Lower lobe of right lung (tissue), 2 donors: ENCODE results near the gene DCAF5. TPM values are rescaled to one million over a fixed set of nuclear protein-coding genes. Genes with fewer than 3 reads are reported as not detected.

Experiments used
- ATAC-seq, 2 donors: fragments of 200-7000 bp; cut with Tn5 transposase; one replicate each; pipeline ENCODE4 v1.9.1; 2020 to 2022; ENCODE audit warnings: mild to moderate bottlenecking in 2 of 2, moderate library complexity in 2 of 2
- DNase-seq: peaks from one replicate; pipeline ENCODE4 v3.0.0-alpha.2; 2020
- H3K27ac ChIP-seq: fragments of 200-600 bp; one replicate; pipeline ENCODE4 v1.8.0; 2022
- H3K27me3 ChIP-seq: fragments of 200-600 bp; one replicate; pipeline ENCODE4 v1.8.0; 2022; ENCODE audit warnings: low read depth
- H3K36me3 ChIP-seq: fragments of 200-600 bp; one replicate; pipeline ENCODE4 v1.8.0; 2022; ENCODE audit warnings: mild to moderate bottlenecking
- H3K4me1 ChIP-seq: fragments of 200-600 bp; one replicate; pipeline ENCODE4 v1.8.0; 2022
- H3K4me3 ChIP-seq: fragments of 200-600 bp; one replicate; pipeline ENCODE4 v1.8.0; 2022; ENCODE audit warnings: mild to moderate bottlenecking
- H3K9me3 ChIP-seq: fragments of 200-600 bp; one replicate; pipeline ENCODE4 v1.8.0; 2022
- CTCF ChIP-seq: fragments of 200-600 bp; IDR thresholded peaks from one replicate; pipeline ENCODE4 v1.8.0; 2022; ENCODE audit warnings: antibody characterized with exemption, mild to moderate bottlenecking
- intact Hi-C: fragments of 100-400 bp; cut with DNase I; formaldehyde crosslinking; loops from one replicate; pipeline ENCODE4 v1.11.0; 2022
- total RNA-seq: library from RNA; stranded (reverse); fragmentation: NEBNext Ultra II Directional; extraction: Animal tissue kit (Norgen Biotek cat#: 25700); gene quantifications from one replicate; pipeline ENCODE4 v1.2.1, GENCODE V29; 2021
- donor health status: DM: no; HTN: yes; CAD: no; lungs with severe emphysema.

The DCAF5 gene
- total RNA-seq, 1 donor from 2014 or later: 54.5 TPM

GRCh38 chr14:69139743-69140142 is 13.2 kb downstream of the DCAF5 start:
- no peak overlapping the region for H3K4me3 ChIP-seq
- H3K9me3 ChIP-seq: no peaks in the 10 kb centered on the region
- H3K4me1 ChIP-seq: peaks cover 27% of the 10 kb centered on the region
- ATAC-seq (no peak), DNase-seq (no peak)
- no peaks in the 10 kb centered on the region for H3K27me3 ChIP-seq
- intact Hi-C loops: no loop called here
- H3K27ac ChIP-seq: no peak overlapping the region
- peaks cover 7% of the 10 kb centered on the region for H3K36me3 ChIP-seq
- no peak for TF ChIP-seq CTCF

GRCh38 chr14:69137843-69138535 is 14.9 kb downstream of the DCAF5 start:
- no peaks in the 10 kb centered on the region for H3K27me3 ChIP-seq
- peaks cover 36% of the 10 kb centered on the region for H3K4me1 ChIP-seq
- H3K4me3 ChIP-seq: no peak overlapping the region
- ATAC-seq (peak in 1 of 2 donors; percentile 57), DNase-seq (no peak)
- intact Hi-C loops: no loop called here
- no peaks in the 10 kb centered on the region for H3K9me3 ChIP-seq
- no peaks in the 10 kb centered on the region for H3K36me3 ChIP-seq
- no peak overlapping the region for H3K27ac ChIP-seq
- no peak for TF ChIP-seq CTCF

DNA sequence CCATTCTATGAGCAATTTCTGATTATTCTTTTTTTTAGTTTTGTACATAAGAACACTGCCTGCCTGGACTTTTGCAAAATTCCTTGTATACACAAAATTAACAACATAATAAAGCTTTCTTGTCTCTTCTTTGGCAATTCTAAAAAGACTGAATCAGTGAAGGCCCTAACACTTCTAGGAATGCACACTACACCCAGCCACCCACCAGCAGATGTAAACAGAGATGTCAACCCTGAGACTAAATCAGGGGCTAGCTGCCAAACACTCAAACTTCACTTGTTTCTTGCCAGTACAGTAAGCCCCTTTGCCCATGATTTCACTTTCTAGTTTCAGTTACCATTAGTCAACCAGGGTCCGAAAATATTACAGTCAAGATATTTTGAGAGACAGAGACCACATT is 15.5 kb downstream of the DCAF5 start:
- no peaks in the 10 kb centered on the region for H3K36me3 ChIP-seq
- H3K27me3 ChIP-seq: no peaks in the 10 kb centered on the region
- no peak overlapping the region for H3K4me3 ChIP-seq
- no peaks in the 10 kb centered on the region for H3K9me3 ChIP-seq
- DNase-seq: no peak
- H3K27ac ChIP-seq: no peak overlapping the region
- ATAC-seq: no peak
- intact Hi-C loops: no loop called here
- peaks cover 42% of the 10 kb centered on the region for H3K4me1 ChIP-seq
- no peak for TF ChIP-seq CTCF

DNA sequence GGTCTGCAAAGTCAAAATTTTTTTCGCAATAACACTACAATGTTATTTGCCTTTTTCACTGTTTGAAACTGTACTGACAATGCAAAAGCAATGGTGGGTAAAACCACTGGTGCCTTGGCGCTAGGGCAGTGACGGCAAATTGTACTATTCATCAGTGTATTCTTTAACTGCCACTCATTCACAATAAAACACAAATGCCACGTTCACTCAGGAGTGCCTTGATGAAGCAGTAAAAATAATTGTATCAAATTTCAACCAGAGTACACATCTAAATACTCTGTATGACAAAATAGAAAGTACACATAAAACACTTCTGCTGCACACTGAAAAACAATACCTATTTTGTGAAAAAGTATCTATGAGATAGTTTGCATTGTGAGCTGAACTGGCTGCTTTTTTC is 17.8 kb downstream of the DCAF5 start:
- Histone ChIP-seq H3K4me3 (no peak overlapping the region), H3K27ac (no peak overlapping the region), H3K9me3 (no peaks in the 10 kb centered on the region), H3K4me1 (peaks cover 60% of the 10 kb centered on the region), H3K27me3 (no peaks in the 10 kb centered on the region), H3K36me3 (no peaks in the 10 kb centered on the region)
- intact Hi-C loops: no loop called here
- no peak for DNase-seq
- ATAC-seq: no peak
- TF ChIP-seq CTCF: no peak

DNA sequence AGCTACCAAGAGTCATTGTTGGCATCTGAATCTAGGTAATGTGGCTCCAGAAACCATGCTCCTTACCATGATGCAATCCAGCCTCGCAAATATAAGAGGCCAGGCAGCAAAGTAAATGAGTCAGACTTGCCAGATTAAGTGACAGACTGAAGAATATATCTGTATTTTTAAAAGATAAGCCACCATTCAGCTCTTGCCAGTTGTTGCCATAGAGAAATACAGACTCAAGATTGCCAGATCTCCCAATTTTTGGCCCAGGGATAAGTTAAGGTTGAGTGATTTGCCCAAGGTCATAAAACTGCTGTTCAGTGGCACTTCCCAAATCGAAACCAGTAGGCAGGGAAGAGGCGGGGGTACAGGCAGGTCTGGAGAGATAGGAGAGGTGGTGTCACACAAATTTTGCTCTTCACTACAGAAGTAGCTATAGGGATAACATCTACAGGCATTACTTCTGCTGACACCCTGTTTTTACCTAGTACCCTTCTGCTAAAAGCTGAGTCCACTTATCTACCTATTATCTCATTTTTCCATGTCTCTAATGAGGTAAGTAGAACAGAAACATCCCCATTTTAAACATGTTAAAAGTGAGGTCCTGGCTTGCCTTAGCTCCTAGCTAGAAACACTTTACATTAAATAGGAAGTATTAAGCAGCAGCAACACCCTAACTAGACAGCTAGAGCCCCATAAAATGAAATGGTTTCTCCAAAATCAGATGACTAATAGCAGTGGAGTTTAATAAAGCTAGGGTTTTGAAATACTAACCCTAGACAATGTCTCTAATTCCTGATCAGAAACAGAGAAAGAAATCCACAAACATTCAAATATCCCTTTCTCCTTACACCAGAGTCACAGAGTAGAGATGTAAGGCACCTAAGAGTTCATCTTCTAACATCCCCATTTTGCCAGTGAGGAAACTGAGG is 19.5 kb downstream of the DCAF5 start:
- DNase-seq (no peak), ATAC-seq (peak; percentile 48 to 80)
- TF ChIP-seq CTCF: no peak
- H3K4me3 ChIP-seq: no peak overlapping the region
- no peaks in the 10 kb centered on the region for H3K27me3 ChIP-seq
- peaks cover 66% of the 10 kb centered on the region for H3K4me1 ChIP-seq
- no peak overlapping the region for H3K27ac ChIP-seq
- H3K36me3 ChIP-seq: no peaks in the 10 kb centered on the region
- intact Hi-C loops: no loop called here
- H3K9me3 ChIP-seq: no peaks in the 10 kb centered on the region
